NOMO-1 treated with dmso at 0.1 percent for 144 hours (cell line): ENCODE results near the gene AKAP3.

ENCODE experiments used
- DNase-seq: peaks from one replicate; lab custom pipeline; 2025; ENCODE audit not compliant: unreplicated experiment; lab: John Stamatoyannopoulos, UW

AKAP3 gene

DNA sequence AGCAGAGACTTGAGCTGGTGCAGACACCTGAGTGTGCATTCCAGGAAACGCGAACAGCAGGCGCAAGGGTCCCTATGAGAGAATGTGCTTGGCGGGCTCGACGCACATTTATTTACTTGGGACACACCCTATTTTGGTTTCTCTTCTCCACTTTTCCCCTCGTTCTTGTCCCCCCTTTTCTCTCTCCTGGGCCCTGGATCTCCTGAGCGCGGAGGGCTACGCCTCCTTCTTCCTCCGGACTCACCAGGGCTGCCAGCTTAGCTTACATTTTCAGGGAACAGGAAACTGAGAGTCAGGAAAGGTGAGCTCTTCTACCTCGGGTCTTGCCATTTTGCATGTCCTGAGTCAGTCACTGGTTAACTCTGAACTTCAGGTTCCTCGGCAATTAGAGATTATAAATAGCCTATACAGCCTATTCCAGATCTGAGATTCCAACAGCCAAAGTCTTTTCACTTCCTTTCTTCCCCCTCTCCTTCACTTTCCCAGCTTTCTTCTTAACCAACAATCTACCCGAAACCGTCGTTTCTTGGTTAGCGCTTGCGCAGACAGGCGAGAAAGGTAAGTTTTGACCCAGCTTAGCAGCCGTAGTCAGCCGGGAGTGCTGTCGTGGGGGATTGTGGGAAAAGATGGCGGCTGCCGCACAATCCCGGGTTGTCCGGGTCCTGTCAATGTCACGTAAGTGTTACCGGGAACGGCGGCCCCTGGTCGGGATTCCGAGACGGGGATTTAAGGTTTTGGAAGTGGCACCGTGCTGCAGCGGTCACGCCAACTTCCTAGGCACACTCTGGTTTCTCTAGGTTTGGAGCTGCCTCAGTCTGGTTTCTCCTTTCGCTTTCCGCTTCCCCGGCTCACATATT, at the start of gene AKAP3, which contains the start of gene NDUFA9:
TSS of gene AKAP3 (minus strand) at position 551 of the 857 bp plus-strand sequence. CDS start 10,855 bp downstream, outside the sequence.
TSS of gene NDUFA9 (plus strand) at position 614 of the 857 bp plus-strand sequence. CDS start at position 627, 13 bp downstream.
- peak; percentile 63 for DNase-seq

DNA sequence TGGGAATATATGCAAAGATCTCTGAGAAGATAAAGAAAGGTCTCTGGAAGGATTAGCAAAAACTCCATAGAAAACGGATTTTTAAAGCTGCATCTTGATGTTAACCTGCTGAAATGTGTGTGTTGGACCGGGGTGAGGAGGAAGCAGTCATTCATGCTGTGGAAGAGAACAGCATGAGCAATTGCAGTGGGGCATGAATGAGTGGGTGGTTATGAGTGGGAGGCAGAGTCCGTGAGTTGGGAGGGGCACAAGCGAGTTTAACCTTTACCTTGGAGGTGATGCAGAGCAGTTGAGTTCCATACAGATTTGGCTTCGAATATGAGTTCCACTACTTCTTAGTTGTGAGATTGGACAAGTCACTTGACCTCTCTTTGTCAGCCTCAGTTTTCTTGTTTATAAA, 41.9 kb upstream of the AKAP3 start:
- no peak for DNase-seq

DNA sequence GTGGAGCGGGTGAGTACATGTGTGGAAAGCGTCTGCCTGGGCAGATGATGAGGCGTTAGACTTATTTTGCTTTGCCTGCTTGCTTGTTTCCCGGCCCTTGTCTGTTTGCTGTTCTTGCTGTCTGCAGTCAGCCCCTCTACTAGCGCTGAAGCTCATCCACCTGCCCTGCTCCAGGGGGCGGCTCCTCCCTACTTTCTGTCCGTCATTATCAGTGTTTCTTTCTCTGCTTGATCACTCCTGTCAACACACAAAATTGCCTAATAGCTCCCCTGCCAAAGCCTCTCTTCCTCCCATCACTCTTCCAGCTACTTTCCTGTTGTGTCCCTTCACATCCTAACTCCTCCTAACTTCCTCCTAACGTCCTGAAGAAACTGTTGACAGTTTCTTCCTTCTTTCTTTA, 36.5 kb upstream of the AKAP3 start:
- DNase-seq = no peak

DNA sequence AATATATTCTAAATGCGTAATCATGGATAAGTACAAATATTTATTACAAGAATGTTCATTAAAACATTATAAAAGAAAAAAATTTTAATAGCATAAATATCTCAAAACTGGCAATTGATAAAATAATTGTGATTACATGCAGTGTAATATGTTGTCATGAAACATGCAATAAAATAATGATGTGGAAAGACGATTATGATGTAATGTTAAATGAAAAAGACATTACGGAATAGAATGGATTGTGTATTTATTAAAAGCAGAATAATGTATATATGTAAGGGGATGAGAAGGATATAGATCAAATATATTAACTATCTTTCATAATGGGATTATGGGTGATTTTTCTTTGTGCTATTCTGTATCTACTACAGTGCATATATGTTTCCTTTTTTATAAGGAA, 32.9 kb upstream of the AKAP3 start:
- no peak for DNase-seq

DNA sequence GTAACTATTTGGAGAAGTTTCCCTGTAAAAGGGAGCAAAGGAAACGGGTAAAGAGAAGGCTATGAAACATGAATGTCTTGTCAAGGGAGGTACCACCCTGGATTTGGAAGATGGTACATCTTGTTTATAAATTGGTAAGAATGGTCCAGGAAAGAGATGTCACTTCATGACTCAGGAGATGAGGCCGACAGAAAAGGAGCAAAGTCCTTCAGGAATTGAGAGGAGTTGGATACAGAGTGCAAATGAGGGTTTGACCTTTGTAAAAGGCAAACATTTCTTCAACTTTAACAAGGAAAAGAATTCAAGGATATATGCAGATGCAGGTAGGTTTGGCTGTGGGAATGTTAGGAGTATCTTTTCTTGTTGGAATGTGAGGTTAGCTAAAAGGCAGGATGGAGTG, 30.9 kb upstream of the AKAP3 start:
- no peak for DNase-seq

DNA sequence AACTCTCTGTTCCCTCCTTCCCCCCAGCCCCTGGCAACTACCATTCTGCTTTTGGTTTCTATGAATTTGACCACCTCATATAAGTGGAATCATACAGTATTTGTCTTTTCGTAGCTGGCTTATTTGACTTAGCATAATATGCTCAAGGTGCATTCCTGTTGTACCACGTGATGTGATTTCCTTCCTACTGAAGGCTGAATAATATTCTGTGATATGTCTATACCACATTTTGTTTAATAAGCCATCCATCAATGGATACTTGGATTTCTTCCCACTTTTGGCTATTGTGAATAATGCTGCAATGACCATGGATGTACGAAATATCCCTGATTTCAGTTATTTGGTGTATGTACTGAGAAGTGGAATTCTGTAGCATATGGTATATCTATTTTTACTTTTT, 16.4 kb upstream of the AKAP3 start:
- no peak for DNase-seq

DNA sequence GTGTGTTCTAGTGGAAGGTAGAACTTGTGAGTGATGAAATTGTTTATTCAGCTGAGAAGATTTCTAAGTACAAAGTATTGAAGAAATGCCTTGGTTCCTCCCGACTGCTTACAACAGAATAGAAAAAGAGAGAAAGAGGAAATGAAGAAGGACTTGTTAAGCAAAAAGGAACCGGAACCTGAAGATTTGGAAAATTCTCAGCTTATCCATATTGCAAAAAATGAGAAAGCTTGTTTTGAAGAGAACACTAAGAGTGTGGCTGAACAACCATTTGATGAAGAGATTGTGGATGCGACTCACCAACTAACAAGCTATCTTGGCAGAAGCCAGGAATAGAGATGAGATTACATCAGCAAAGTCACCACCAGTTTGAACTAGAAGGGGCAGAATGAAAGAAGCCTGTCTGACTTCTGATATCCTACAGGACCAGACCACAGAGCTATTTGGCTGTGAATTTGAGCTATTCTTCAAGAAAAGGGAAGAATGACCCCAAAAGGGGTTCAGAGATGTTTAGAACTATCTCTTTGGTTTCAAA, 15.2 kb upstream of the AKAP3 start:
- no peak for DNase-seq

DNA sequence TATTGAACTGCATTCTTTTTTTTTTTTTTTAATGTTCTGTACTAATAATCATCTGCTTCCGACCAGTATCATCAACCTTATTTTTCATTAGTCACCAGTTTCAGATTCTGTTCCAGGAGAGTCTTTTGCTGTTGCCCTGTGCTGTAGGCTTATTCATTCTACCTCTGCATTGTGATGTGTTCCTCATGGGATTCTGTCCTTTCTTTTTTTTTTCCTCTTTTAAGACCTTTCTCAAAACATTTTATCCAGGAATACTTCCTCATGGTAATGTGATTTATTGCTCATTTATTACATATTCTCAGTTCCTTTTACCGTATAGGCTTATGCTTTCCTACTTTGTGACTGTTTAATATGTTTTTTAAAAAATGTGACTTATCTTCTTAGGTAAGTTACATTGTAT, 4.8 kb upstream of the AKAP3 start:
- no peak for DNase-seq

DNA sequence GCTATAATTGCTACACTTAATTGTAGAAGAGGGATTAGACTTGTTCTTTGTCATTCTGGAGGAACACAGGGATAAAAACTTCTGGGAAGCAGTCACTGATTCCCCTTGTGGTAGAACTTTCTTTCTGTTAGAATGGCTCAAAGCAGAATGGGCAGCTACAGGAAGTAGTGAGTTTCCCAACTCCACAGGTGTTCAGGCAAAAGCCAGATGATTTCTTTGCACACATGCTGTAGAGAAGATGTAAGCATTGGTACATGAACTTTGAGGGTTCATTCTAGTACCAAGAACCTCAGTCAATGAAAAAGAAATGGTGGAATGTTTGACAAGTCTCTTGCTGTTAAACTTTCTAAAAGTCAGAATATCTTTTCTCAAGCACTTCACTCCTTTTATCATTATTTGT, 4.4 kb upstream of the AKAP3 start:
- DNase-seq = no peak

DNA sequence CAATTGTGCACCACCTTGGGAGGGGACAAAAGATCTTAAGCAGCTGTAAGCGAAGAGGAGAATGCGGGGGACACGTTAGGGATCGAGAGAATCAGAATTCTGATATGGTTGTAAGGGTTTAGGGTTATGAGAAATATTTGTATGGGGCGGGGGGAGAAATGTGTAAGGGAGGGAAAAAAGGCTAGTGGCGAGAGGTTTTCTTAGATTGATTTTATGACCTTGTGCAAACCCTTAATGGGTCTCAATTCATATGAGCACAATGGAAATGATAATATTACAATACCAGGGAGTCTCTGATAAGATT, 459 bp upstream of the AKAP3 start:
- no peak for DNase-seq

DNA sequence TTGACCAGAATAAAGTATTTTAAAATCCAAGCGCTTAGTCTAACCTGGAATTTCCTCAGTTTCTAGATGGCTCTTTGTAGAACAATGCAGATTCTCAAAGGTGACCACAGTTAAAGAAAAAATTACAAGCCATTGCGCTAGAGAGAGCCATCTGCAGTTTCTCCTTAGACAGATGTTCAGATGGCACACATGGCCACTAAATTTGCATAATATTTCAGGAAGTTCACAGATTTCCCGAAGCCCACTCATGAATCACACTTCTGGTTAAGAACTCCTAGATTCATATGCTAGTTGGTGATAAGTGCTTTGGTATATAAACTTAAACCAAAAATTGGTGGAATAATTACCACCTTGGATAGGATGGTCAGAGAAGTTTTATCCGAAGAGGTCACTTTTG, 749 bp downstream of the AKAP3 start:
- DNase-seq = no peak

DNA sequence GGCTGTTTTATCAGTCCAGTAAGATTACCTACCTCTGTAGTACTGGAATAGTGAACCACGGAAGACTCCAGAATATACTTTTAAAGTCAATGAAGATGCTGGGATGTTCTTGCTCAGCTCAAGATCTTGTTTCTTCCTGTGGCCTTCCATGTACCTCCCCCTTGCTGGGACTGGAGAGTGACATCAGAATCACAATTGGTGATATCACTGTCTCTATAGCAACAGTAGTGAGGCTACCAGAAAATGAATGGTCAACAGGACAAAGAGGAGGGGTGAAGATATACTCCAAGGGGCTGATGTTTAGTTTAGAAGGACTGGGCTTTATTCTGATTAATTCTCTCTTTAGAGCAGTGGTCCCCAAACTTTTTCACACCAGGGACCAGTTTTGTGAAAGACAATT, 3.8 kb downstream of the AKAP3 start:
- no peak for DNase-seq

DNA sequence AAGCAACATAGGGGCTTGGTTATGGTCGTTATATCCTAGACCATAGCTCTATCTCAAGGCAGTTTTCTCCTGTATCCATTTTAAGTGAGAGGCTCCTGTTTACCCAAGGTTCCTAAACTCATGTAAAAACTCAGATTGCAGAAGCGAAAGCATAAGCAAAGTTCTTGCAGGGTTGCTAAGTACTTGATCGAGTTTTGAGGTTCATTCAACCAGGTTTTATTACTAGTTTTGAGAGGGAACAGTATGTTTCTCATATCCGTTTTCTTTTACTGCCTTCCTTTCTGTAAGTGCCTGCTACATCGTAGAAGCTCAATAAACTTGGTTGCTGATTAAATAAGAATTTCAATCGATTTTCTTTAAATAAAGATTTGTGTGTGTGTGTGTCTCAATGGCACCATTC, 5.1 kb downstream of the AKAP3 start:
- DNase-seq = peak; percentile 54

DNA sequence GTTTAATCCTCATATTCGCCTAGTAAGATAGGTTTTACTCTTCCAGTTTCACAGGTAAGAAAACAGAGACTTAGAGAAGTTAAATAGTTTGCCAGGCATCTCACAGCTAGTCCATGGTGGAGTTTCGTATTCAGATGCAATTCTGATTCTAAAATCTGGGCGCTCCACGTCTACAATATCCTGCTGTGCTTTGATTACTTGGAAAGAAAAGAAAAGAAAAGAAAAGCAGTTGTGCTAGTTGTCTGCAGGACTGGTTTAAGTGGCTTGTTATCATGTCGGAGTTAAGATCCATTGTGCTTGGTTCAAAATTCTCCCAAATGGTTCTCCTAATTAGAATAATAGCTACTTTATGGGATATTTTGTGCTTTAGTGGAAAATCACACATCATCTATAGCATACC, 18.6 kb downstream of the AKAP3 start:
- DNase-seq = no peak

DNA sequence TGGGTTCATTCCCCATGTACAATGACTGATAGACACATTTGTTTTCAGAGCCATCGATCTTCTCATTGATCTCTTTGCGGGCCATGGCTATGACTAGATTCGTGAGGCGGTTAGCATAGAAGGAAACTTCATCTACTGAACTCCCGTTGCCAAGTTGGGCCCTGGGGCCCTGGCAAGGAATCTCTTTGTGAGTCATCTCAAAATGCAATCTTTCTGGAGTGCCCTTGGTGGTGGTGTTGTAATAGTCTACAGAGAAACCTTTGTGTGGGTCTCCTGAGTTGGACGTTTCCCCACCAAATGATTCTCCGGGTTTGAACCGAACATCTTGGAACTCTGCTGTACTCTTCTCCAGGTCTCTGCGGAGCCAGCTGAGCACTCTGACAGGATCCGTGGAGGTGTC, 20.4 kb downstream of the AKAP3 start:
- no peak for DNase-seq

DNA sequence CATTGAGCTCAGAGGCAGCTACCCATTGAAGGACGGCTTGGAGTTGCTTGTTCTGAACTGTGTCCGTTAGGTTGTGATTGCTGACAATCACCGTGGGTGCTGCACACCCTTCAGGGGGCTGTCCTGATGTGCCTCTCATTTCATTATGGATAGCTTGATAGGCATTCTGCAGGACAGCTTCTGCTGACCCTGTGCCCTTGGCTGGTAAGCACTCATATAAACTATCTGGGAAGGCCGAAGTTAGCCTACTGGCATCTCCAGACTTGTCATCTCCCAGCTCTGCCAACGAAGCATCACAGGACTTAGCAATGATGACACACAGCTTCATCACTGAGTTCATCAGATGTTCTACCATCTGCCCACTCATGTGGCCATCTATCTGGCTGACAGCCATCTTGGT, 22.3 kb downstream of the AKAP3 start:
- DNase-seq = no peak

DNA sequence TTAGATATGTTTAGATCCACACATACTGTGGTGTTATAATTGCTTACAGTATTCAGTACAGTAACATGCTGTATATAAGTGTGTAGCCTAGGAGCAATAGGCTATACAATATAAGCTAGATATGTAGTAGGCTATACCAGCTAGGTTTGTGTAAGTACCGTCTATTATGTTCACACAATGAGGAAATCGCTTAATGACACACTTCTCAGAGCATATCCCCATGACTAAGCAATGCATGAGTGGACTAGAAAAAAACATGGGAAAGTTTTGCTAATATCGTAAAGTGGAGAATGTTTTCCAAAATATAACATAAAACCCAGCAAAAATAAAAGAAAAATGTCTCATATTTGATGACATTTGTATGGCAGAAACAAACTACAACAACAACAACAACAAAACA, 27.3 kb downstream of the AKAP3 start:
- DNase-seq = no peak

DNA sequence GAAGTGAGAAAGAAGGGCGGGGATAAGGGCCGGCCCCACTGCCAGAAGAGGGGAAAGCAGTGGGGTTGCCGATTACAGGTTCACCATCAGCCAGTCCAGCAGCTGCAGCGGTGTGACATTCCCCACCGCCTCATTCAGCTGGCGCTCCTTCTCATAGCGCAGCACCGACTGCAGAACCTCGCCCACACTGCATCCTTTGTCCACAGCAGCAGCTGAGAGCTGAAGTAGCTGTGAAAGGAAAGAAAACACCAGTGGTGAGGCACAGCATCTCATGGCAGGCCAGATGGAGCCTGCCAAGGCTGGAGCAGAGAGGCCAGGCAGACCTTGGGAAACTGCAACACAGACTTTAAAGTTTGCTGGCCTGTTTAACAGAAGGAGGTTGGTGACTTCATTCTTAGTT, 33.2 kb downstream of the AKAP3 start:
- no peak for DNase-seq

DNA sequence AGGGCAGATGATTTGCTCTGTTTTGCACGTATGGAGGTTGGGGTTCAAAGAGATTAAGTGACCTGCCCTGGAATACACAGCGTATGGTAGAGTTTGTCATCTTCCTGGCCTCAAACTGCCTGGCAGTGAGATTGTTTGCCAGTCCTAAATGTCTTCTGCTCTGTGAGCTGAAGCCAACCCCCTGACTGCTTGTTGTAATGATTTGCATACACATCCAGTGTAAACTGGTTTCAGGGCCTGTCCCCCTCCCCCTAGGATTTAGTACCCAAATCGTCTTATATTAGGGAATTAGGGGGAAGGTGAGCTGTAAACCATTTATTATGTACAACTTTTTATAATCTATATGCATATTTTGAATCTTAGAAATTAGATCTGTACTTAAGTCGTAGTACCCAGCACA, 38.4 kb downstream of the AKAP3 start:
- DNase-seq = no peak

DNA sequence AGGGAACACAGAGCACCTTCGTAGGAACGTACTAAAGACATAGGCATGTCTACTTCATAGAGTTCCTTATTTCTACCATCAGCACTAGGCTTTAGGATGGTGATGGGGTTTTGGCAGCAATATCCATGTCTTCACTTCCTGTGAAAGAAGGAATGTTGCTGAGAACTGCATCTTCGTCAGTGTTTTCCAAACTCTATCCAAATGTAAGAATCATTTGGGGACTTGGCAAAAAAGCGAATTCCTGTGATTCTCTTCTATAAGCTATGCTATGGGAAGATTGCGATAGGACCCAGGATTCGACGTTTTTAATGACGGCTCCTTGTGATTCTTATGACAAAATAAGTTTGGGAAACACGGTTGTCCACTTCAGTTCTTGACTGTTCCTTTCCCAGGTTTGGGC, 39.8 kb downstream of the AKAP3 start:
- no peak for DNase-seq

DNA sequence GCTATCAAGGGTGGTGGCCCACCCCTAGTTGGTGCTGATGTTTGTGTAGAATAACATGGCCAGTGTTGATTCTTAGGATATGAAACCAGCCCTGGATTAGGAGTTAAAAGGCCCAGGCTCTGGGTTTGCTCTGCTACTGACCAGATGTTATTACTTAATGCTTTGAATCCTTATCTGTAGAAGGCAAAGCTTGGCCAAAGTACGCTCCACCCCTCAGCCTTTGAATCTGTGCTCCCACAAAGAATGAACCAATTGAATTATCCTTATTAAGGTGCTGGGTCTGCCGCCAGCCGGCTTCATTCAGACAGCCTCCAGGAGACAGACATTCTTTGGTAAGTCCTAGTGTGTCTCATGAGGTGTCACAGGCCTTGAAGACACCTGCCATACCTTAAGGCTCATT, 41.8 kb downstream of the AKAP3 start:
- no peak for DNase-seq

DNA sequence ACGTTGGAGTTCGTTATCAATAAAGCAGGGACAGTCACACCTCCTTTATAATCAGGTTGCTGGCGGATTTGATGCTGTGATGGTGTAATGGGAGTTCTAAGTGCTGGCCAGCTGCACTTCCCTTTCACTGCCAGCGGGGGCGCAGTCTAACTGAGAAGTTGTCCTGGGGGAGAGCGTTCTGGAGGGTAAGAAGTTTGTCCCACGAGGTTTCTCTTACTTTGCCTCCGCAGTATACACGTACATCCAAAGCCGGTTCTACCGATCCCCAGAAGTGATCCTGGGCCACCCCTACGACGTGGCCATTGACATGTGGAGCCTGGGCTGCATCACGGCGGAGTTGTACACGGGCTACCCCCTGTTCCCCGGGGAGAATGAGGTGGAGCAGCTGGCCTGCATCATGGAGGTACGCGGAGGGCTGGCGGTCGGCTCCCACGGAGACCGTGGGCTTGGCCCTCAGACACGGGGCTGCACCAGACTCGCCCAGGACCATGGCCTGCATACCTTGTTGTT, 44.1 kb downstream of the AKAP3 start:
- peak; percentile 58 for DNase-seq

DNA sequence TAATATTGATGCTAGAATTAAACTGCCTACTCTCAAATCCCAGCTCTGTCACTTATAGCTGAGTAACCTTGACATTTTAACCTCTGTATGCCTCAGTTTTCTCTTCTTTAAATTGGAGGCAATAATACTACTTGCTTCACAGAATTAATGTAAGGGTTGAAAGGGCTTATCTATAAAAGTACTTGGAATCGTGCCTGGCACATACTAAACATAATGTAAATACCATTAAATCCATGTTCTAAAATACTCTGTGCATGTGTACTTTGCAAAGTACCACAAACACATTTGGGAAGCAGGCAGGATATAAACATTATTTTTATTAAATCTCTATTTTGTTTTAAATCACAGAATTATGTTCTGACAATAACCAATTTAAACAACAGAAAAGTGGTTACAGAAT, 44.9 kb downstream of the AKAP3 start:
- no peak for DNase-seq
